H9 (cell line): ENCODE measurements around the gene CR1. TPM values are rescaled to one million over a fixed set of nuclear protein-coding genes. Genes with fewer than 3 reads are reported as not detected.

ENCODE experiments used
- DNase-seq: peaks from one replicate; pipeline ENCODE4 v3.0.0-alpha.2; 2017
- H2AFZ ChIP-seq: one replicate; pipeline ENCODE4 v1.6.1; 2013; ENCODE audit warnings: mild to moderate bottlenecking, low read length, control low read depth, moderate library complexity
- H2AK5ac ChIP-seq: 2 replicates; pipeline ENCODE4 v1.6.1; 2013; ENCODE audit warnings: low read length, control low read depth, mixed read lengths; ENCODE audit not compliant: insufficient read length
- H2BK120ac ChIP-seq: one replicate; pipeline ENCODE4 v1.6.1; 2013; ENCODE audit warnings: low read depth, mild to moderate bottlenecking, low read length, control low read depth, inconsistent platforms; ENCODE audit not compliant: poor library complexity, severe bottlenecking
- H2BK12ac ChIP-seq: 2 replicates; pipeline ENCODE4 v1.6.1; 2013; ENCODE audit warnings: low read length, control low read depth, mixed read lengths, low read depth; ENCODE audit not compliant: insufficient read length
- H2BK15ac ChIP-seq: 2 replicates; pipeline ENCODE4 v1.6.1; 2013; ENCODE audit warnings: low read depth, low read length, control low read depth
- H2BK20ac ChIP-seq: one replicate; pipeline ENCODE4 v1.6.1; 2013; ENCODE audit warnings: low read depth, mild to moderate bottlenecking, low read length, control low read depth, inconsistent platforms; ENCODE audit not compliant: poor library complexity, severe bottlenecking
- H2BK5ac ChIP-seq: 2 replicates; pipeline ENCODE4 v1.6.1; 2013; ENCODE audit warnings: low read length, control low read depth, mixed read lengths; ENCODE audit not compliant: insufficient read length
- H3K14ac ChIP-seq: 2 replicates; pipeline ENCODE4 v1.6.1; 2013; ENCODE audit warnings: low read length, control low read depth; ENCODE audit not compliant: insufficient read depth
- H3K18ac ChIP-seq: 2 replicates; pipeline ENCODE4 v1.6.1; 2013; ENCODE audit warnings: low read depth, mild to moderate bottlenecking, mixed read lengths, low read length, control low read depth; ENCODE audit not compliant: insufficient read length
- H3K23ac ChIP-seq: 2 replicates; pipeline ENCODE4 v1.6.1; 2013; ENCODE audit warnings: low read length, control low read depth, mixed read lengths, low read depth; ENCODE audit not compliant: insufficient read length
- H3K23me2 ChIP-seq: 2 replicates; pipeline ENCODE4 v1.6.1; 2013; ENCODE audit warnings: low read depth, mild to moderate bottlenecking, mixed read lengths, low read length, control low read depth; ENCODE audit not compliant: insufficient read length, poor library complexity, severe bottlenecking
- H3K27ac ChIP-seq: 2 replicates; pipeline ENCODE4 v1.5.1; 2013; ENCODE audit warnings: low read length, control low read depth, mixed read lengths, low read depth; ENCODE audit not compliant: insufficient read length
- H3K27me3 ChIP-seq: 2 replicates; pipeline ENCODE4 v1.6.1; 2013; ENCODE audit warnings: low read length, control low read depth, inconsistent platforms; ENCODE audit not compliant: insufficient read depth
- H3K4ac ChIP-seq: 2 replicates; pipeline ENCODE4 v1.6.1; 2013; ENCODE audit warnings: low read depth, mild to moderate bottlenecking, control low read depth, inconsistent platforms, low read length, moderate library complexity
- H3K4me1 ChIP-seq: 2 replicates; pipeline ENCODE4 v1.6.1; 2013; ENCODE audit warnings: low read length, control low read depth, inconsistent platforms; ENCODE audit not compliant: insufficient read depth
- H3K4me2 ChIP-seq: 2 replicates; pipeline ENCODE4 v1.6.1; 2013; ENCODE audit warnings: low read length, control low read depth, mixed read lengths; ENCODE audit not compliant: insufficient read length, insufficient read depth
- H3K56ac ChIP-seq: 2 replicates; pipeline ENCODE4 v1.6.1; 2013; ENCODE audit warnings: low read depth, mild to moderate bottlenecking, mixed read lengths, low read length, control low read depth; ENCODE audit not compliant: insufficient read length
- H3K79me1 ChIP-seq: 2 replicates; pipeline ENCODE4 v1.6.1; 2013; ENCODE audit warnings: low read depth, mild to moderate bottlenecking, moderate library complexity, low read length, control low read depth, inconsistent platforms; ENCODE audit not compliant: insufficient read depth, poor library complexity, severe bottlenecking
- H3K79me2 ChIP-seq: 2 replicates; pipeline ENCODE4 v1.6.1; 2013; ENCODE audit warnings: low read length, control low read depth, inconsistent platforms; ENCODE audit not compliant: insufficient read depth
- H3K9ac ChIP-seq: 2 replicates; pipeline ENCODE4 v1.6.1; 2013; ENCODE audit warnings: low read length, control low read depth, mixed read lengths; ENCODE audit not compliant: insufficient read length; ENCODE audit errors: extremely low read depth
- H3K9me3 ChIP-seq: one replicate; pipeline ENCODE4 v1.6.1; 2013; ENCODE audit warnings: low read depth, low read length, inconsistent platforms; ENCODE audit not compliant: control insufficient read depth
- H3T11ph ChIP-seq: one replicate; pipeline ENCODE4 v1.6.1; 2013; ENCODE audit warnings: mild to moderate bottlenecking, low read length, control low read depth, inconsistent platforms
- H4K20me1 ChIP-seq: one replicate; pipeline ENCODE4 v1.6.1; 2013; ENCODE audit not compliant: control insufficient read depth, insufficient read length, insufficient read depth
- H4K5ac ChIP-seq: 2 replicates; pipeline ENCODE4 v1.6.1; 2013; ENCODE audit warnings: low read depth, mild to moderate bottlenecking, mixed read lengths, low read length, control low read depth; ENCODE audit not compliant: insufficient read length
- H4K8ac ChIP-seq: replicated peaks from 2 replicates; pipeline ENCODE4 v1.6.1; 2013; ENCODE audit warnings: low read length, control low read depth, mixed read lengths, low read depth; ENCODE audit not compliant: insufficient read length
- H4K91ac ChIP-seq: 2 replicates; pipeline ENCODE4 v1.6.1; 2013; ENCODE audit warnings: low read depth, mild to moderate bottlenecking, moderate library complexity, mixed read lengths, low read length, control low read depth; ENCODE audit not compliant: insufficient read length
- H3K27ac Mint-ChIP-seq, 3 experiments: 2 replicates in 2 of 3; 3 replicates in 1 of 3; pipeline ENCODE4 v1.8.0; 2020 to 2021; ENCODE audit warnings: mixed read lengths in 3 of 3, mild to moderate bottlenecking in 1 of 3, moderate library complexity in 1 of 3
- H3K27me3 Mint-ChIP-seq: 2 replicates; pipeline ENCODE4 v1.8.0; 2021; ENCODE audit warnings: low read depth, mild to moderate bottlenecking, moderate library complexity, mixed read lengths
- H3K36me3 Mint-ChIP-seq, 3 experiments: 2 replicates in 2 of 3; 3 replicates in 1 of 3; pipeline ENCODE4 v1.8.0; 2020 to 2021; ENCODE audit warnings: low read depth in 3 of 3, mixed read lengths in 3 of 3; ENCODE audit not compliant: insufficient read depth in 1 of 3
- H3K4me1 Mint-ChIP-seq, 2 experiments: 2 replicates each; pipeline ENCODE4 v1.8.0; 2020; ENCODE audit warnings: mixed read lengths in 2 of 2
- H3K4me3 Mint-ChIP-seq, 2 experiments: 2 replicates in 1 of 2; 3 replicates in 1 of 2; pipeline ENCODE4 v1.8.0; 2020 to 2021; ENCODE audit warnings: mild to moderate bottlenecking in 2 of 2, mixed read lengths in 2 of 2, moderate library complexity in 1 of 2
- H3K9me3 Mint-ChIP-seq, 2 experiments: 2 replicates in 1 of 2; 3 replicates in 1 of 2; pipeline ENCODE4 v1.8.0; 2020; ENCODE audit warnings: mild to moderate bottlenecking in 2 of 2, mixed read lengths in 2 of 2, moderate library complexity in 1 of 2
- WGBS: extraction: QIAGEN DNeasy Blood & Tissue Kit; methylation state at CpG from one replicate; pipeline ENCODE4 v1.1.7; 2013; ENCODE audit warnings: missing lambda C conversion rate, low lambda C conversion rate, mixed read lengths; ENCODE audit not compliant: insufficient read length; ENCODE audit errors: extremely low coverage; 5-methylcytosine and 5-hydroxymethylcytosine counted together
- total RNA-seq: library from RNA; stranded (reverse); gene quantifications from 2 replicates; pipeline ENCODE4 v1.2.1, GENCODE V29; 2021
- TF ChIP-seq, protein P1 (sequence below): fragments of 200-600 bp; sonication (generic); conservative IDR thresholded peaks from 3 replicates; pipeline ENCODE4 v1.8.0; 2021; ENCODE audit warnings: antibody characterized with exemption, mild to moderate bottlenecking

CR1 gene
- total RNA-seq, 1 experiment from 2014 or later: 0.04 TPM

DNA sequence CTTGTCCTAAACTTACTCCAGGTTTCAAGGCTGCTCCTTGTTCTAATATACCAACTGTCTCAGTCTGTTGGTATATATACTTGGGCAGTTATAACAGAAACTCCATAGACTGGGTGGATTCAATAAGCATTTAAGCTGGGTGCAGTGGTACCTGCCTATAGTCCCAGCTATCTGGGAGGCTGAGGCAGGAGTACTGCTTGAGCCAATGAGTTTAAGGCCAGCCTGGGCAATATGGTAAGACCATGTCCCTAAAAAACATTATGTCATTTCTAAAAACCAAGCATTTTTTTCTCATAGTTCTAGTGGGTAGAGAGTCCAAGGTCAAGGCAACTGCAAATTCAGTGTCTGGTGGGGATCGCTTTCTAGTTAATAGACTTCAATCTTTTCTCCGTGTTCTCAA, 131.5 kb downstream of the CR1 start:
- Histone ChIP-seq H3K18ac (no peak overlapping the region), H3K23ac (no peak overlapping the region), H3T11ph (no peak overlapping the region), H3K79me1 (no peaks in the 10 kb centered on the region), H3K9ac (no peak overlapping the region), H2BK120ac (no peak overlapping the region), H2BK15ac (no peak overlapping the region), H3K14ac (no peak overlapping the region), H3K23me2 (no peaks in the 10 kb centered on the region), H3K4me2 (no peak overlapping the region), H3K27ac (no peak overlapping the region), H4K20me1 (no peaks in the 10 kb centered on the region), H3K4ac (no peak overlapping the region), H2BK20ac (no peak overlapping the region), H3K79me2 (no peaks in the 10 kb centered on the region), H2BK12ac (no peak overlapping the region), H3K9me3 (peaks cover 10% of the 10 kb centered on the region), H3K4me1 (peaks cover 4% of the 10 kb centered on the region; the same call in 1 of the 2 replicates), H2BK5ac (no peak overlapping the region), H4K8ac (no peak overlapping the region), H2AFZ (no peak overlapping the region), H3K27me3 (no peaks in the 10 kb centered on the region), H2AK5ac (no peak overlapping the region), H4K5ac (no peak overlapping the region), H3K56ac (no peak overlapping the region), H4K91ac (no peak overlapping the region)
- H3K27me3 Mint-ChIP-seq: no peaks in the 10 kb centered on the region
- no peak for DNase-seq
- H3K36me3 Mint-ChIP-seq: peaks cover 1 to 17% (median 9%) of the 10 kb centered on the region in 3 experiments; a peak in 6 of 7 replicates
- WGBS: no CpG with 5 or more reads among the region's 2 CpGs
- TF ChIP-seq, protein P1, sequence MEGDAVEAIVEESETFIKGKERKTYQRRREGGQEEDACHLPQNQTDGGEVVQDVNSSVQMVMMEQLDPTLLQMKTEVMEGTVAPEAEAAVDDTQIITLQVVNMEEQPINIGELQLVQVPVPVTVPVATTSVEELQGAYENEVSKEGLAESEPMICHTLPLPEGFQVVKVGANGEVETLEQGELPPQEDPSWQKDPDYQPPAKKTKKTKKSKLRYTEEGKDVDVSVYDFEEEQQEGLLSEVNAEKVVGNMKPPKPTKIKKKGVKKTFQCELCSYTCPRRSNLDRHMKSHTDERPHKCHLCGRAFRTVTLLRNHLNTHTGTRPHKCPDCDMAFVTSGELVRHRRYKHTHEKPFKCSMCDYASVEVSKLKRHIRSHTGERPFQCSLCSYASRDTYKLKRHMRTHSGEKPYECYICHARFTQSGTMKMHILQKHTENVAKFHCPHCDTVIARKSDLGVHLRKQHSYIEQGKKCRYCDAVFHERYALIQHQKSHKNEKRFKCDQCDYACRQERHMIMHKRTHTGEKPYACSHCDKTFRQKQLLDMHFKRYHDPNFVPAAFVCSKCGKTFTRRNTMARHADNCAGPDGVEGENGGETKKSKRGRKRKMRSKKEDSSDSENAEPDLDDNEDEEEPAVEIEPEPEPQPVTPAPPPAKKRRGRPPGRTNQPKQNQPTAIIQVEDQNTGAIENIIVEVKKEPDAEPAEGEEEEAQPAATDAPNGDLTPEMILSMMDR: no peak
- no peak overlapping the region for H3K27ac Mint-ChIP-seq
- peaks cover 23 to 26% of the 10 kb centered on the region in 2 experiments for H3K4me1 Mint-ChIP-seq
- H3K9me3 Mint-ChIP-seq: peaks cover 7 to 9% of the 10 kb centered on the region in 2 experiments; a peak in 3 of 5 replicates
- H3K4me3 Mint-ChIP-seq: no peak overlapping the region
